H1 (cell line): ENCODE data around the gene MORC1. TPM values are rescaled to one million over a fixed set of nuclear protein-coding genes. Genes with fewer than 3 reads are reported as not detected.

Source experiments
- TEAD4 ChIP-seq: IDR thresholded peaks from 2 replicates; pipeline ENCODE4 v1.6.1; 2012; ENCODE audit warnings: low read depth, low read length, inconsistent platforms, mixed read lengths
- polyA plus RNA-seq, 7 experiments: library from polyadenylated mRNA; depleted of rRNA in 3 of 7; stranded (reverse) in 5 of 7; unstranded in 2 of 7; fragments of >200 nt in 5 of 7; fragments of 200-250 nt in 2 of 7; gene quantifications; 1 replicate in 5 of 7; 2 replicates in 1 of 7; 4 replicates in 1 of 7; pipeline versions ENCODE4 v1.2.1 to v1.2.3, GENCODE V29; 2011 to 2013; ENCODE audit warnings: missing spikeins in 2 of 7, mixed read lengths in 2 of 7
- total RNA-seq: library from RNA; stranded (reverse); fragmentation: NEBNext Ultra II Directional; extraction: Animal tissue kit (Norgen Biotek cat#: 25700); gene quantifications from 2 replicates; pipeline ENCODE4 v1.2.1, GENCODE V29; 2021

The MORC1 gene
- total and polyA plus RNA-seq, 2 of the 8 experiments (the other 6 are each of a cell fraction or from before 2014, with no cell fraction given) = not detected

DNA sequence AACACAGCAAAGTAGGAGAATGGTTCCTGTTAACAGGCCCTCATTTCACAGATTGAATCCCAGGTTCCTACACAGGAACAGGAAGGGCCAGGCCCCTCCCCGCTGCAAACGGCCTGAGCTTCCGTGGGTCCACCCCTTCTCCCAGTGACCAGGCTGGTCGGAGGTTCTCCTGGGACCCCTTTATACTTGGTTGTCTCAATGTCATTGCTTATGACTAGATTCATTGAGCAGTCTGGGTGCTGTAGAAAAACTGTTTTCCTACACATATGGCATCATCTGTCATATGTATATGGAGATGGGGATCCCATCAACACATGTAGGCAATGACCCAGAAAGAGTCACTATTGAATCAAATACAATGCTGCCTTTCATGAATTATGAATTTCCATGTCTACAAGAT lies 22.4 kb upstream of the MORC1 start (continued):
- no peak for TF ChIP-seq TEAD4
- TF ChIP-seq, all 59 proteins: peak for 0
